Mesenchymal stem cell (in vitro differentiated cells and primary cell): ENCODE results near the gene MRM2.

Source experiments
- DNase-seq: peaks from one replicate; pipeline ENCODE4 v3.0.0-alpha.2; 2013
- H2AFZ ChIP-seq: one replicate; pipeline ENCODE4 v1.6.1; 2013; ENCODE audit warnings: low read depth, mild to moderate bottlenecking, control low read depth, inconsistent platforms, low read length, moderate library complexity
- H2AK5ac ChIP-seq: 2 replicates; pipeline ENCODE4 v1.6.1; 2013; ENCODE audit warnings: low read length, moderate library complexity, mild to moderate bottlenecking, inconsistent platforms; ENCODE audit not compliant: severe bottlenecking
- H2BK120ac ChIP-seq: one replicate; pipeline ENCODE4 v1.6.1; 2013; ENCODE audit warnings: low read depth, mild to moderate bottlenecking, inconsistent platforms, low read length, moderate library complexity
- H2BK12ac ChIP-seq, 2 experiments: one replicate each; pipeline ENCODE4 v1.6.1; 2013; ENCODE audit warnings: inconsistent platforms in 2 of 2, low read length in 2 of 2, mild to moderate bottlenecking in 2 of 2, moderate library complexity in 2 of 2, control low read depth in 1 of 2
- H2BK15ac ChIP-seq: one replicate; pipeline ENCODE4 v1.6.1; 2013; ENCODE audit warnings: mild to moderate bottlenecking, low read depth, inconsistent platforms; ENCODE audit not compliant: poor library complexity, severe bottlenecking
- H2BK5ac ChIP-seq: 2 replicates; pipeline ENCODE4 v1.6.1; 2013; ENCODE audit warnings: low read depth, mild to moderate bottlenecking, low read length, control low read depth, inconsistent platforms; ENCODE audit not compliant: poor library complexity, severe bottlenecking
- H3K14ac ChIP-seq, 2 experiments: one replicate each; pipeline ENCODE4 v1.6.1; 2013; ENCODE audit warnings: inconsistent platforms in 2 of 2, low read length in 2 of 2, control low read depth in 1 of 2, mild to moderate bottlenecking in 1 of 2, moderate library complexity in 1 of 2
- H3K18ac ChIP-seq, 2 experiments: one replicate each; pipeline ENCODE4 v1.6.1; 2013; ENCODE audit warnings: inconsistent platforms in 2 of 2, low read length in 2 of 2, control low read depth in 1 of 2, low read depth in 1 of 2, mild to moderate bottlenecking in 1 of 2
- H3K23ac ChIP-seq, 2 experiments: one replicate each; pipeline ENCODE4 v1.6.1; 2013; ENCODE audit warnings: inconsistent platforms in 2 of 2, low read length in 2 of 2, mild to moderate bottlenecking in 2 of 2, moderate library complexity in 2 of 2, control low read depth in 1 of 2
- H3K27ac ChIP-seq: 2 replicates; pipeline ENCODE4 v1.5.1; 2013; ENCODE audit warnings: mild to moderate bottlenecking, moderate library complexity, low read length, control low read depth, inconsistent platforms; ENCODE audit not compliant: poor library complexity, severe bottlenecking
- H3K27me3 ChIP-seq, 2 experiments: 2 replicates each; pipeline versions ENCODE4 v1.6.1 to v1.7.0; 2013; ENCODE audit warnings: low read length in 2 of 2, mild to moderate bottlenecking in 2 of 2, moderate library complexity in 2 of 2, control low read depth in 1 of 2, inconsistent platforms in 1 of 2; ENCODE audit not compliant: control insufficient read depth in 1 of 2, insufficient read depth in 1 of 2
- H3K36me3 ChIP-seq, 2 experiments: 2 replicates each; pipeline versions ENCODE4 v1.6.1 to v1.7.0; 2013; ENCODE audit warnings: low read length in 2 of 2, control low read depth in 1 of 2, inconsistent platforms in 1 of 2, low read depth in 1 of 2, mild to moderate bottlenecking in 1 of 2; ENCODE audit not compliant: insufficient read depth in 2 of 2, control insufficient read depth in 1 of 2
- H3K4ac ChIP-seq, 2 experiments: one replicate each; pipeline ENCODE4 v1.6.1; 2013; ENCODE audit warnings: inconsistent platforms in 2 of 2, low read length in 2 of 2, mild to moderate bottlenecking in 2 of 2, moderate library complexity in 2 of 2, control low read depth in 1 of 2, low read depth in 1 of 2
- H3K4me1 ChIP-seq: 2 replicates; pipeline ENCODE4 v1.6.1; 2013; ENCODE audit warnings: low read depth, low read length, control low read depth; ENCODE audit not compliant: control insufficient read depth, insufficient read depth
- H3K4me2 ChIP-seq: 2 replicates; pipeline ENCODE4 v1.6.1; 2013; ENCODE audit warnings: low read length, mild to moderate bottlenecking, inconsistent platforms; ENCODE audit not compliant: poor library complexity, severe bottlenecking
- H3K4me3 ChIP-seq, 2 experiments: 2 replicates each; pipeline versions ENCODE4 v1.5.1 to v1.7.0; 2013; ENCODE audit warnings: low read length in 2 of 2, mild to moderate bottlenecking in 2 of 2, control low read depth in 1 of 2, low read depth in 1 of 2; ENCODE audit not compliant: insufficient read depth in 1 of 2
- H3K79me1 ChIP-seq: replicated peaks from 2 replicates; pipeline ENCODE4 v1.6.1; 2013; ENCODE audit warnings: mild to moderate bottlenecking, control low read depth, low read length, inconsistent platforms; ENCODE audit not compliant: poor library complexity, severe bottlenecking
- H3K9ac ChIP-seq: 2 replicates; pipeline ENCODE4 v1.7.0; 2013; ENCODE audit warnings: mild to moderate bottlenecking, low read length, moderate library complexity
- H3K9me3 ChIP-seq: 2 replicates; pipeline ENCODE4 v1.7.0; 2013; ENCODE audit warnings: mild to moderate bottlenecking, low read length; ENCODE audit not compliant: control insufficient read depth
- H4K8ac ChIP-seq: one replicate; pipeline ENCODE4 v1.6.1; 2013; ENCODE audit warnings: inconsistent platforms, mild to moderate bottlenecking, low read length, moderate library complexity
- H4K91ac ChIP-seq: one replicate; pipeline ENCODE4 v1.6.1; 2013; ENCODE audit warnings: mild to moderate bottlenecking, low read length, inconsistent platforms
- WGBS: methylation state at CpG from one replicate; pipeline ENCODE4 v1.1.7; 2013; ENCODE audit warnings: mixed read lengths; 5-methylcytosine and 5-hydroxymethylcytosine counted together

The MRM2 gene

GRCh38 chr7:2227699-2228098, 14.3 kb downstream of the MRM2 start:
- no peaks in the 10 kb centered on the region for H3K27me3 ChIP-seq
- no peak overlapping the region for H3K4me2 ChIP-seq
- no peak overlapping the region for H2BK120ac ChIP-seq
- no peak overlapping the region for H3K4me3 ChIP-seq
- no peak overlapping the region for H3K27ac ChIP-seq
- H3K4me1 ChIP-seq, result peaks cover 8% of the 10 kb centered on the region
- H2AK5ac ChIP-seq, result no peak overlapping the region
- no peak overlapping the region for H2BK5ac ChIP-seq
- no peak overlapping the region for H3K4ac ChIP-seq
- no peak overlapping the region for H3K9ac ChIP-seq
- H3K9me3 ChIP-seq, result no peaks in the 10 kb centered on the region
- no peak overlapping the region for H3K18ac ChIP-seq
- no peak overlapping the region for H3K23ac ChIP-seq
- H4K91ac ChIP-seq, result no peak overlapping the region
- H2BK12ac ChIP-seq, result no peak overlapping the region
- H3K79me1 ChIP-seq, result peaks cover 65% of the 10 kb centered on the region
- no peak overlapping the region for H4K8ac ChIP-seq
- no peak for DNase-seq
- H3K36me3 ChIP-seq, result peaks cover 43 to 73% of the 10 kb centered on the region in 2 experiments
- no peak overlapping the region for H3K14ac ChIP-seq
- no peak overlapping the region for H2AFZ ChIP-seq
- 96% methylated on average over 15 of the region's 15 CpGs for WGBS
- no peak overlapping the region for H2BK15ac ChIP-seq

- no peak overlapping the region for H3K27ac ChIP-seq
- H2BK15ac ChIP-seq, result no peak overlapping the region
- H3K79me1 ChIP-seq, result peaks cover 74% of the 10 kb centered on the region
- WGBS, result 96% methylated on average over 12 of the region's 13 CpGs
- H3K4me1 ChIP-seq, result peaks cover 1% of the 10 kb centered on the region
- no peak overlapping the region for H3K4ac ChIP-seq
- H2BK120ac ChIP-seq, result no peak overlapping the region
- H3K4me2 ChIP-seq, result no peak overlapping the region
- no peak overlapping the region for H2AK5ac ChIP-seq
- H3K36me3 ChIP-seq, result peaks cover 58 to 91% of the 10 kb centered on the region in 2 experiments
- H3K27me3 ChIP-seq, result no peaks in the 10 kb centered on the region
- no peak overlapping the region for H3K4me3 ChIP-seq
- H2BK12ac ChIP-seq, result no peak overlapping the region
- no peaks in the 10 kb centered on the region for H3K9me3 ChIP-seq
- no peak overlapping the region for H2BK5ac ChIP-seq
- peak overlapping the region; percentile 27 for H4K91ac ChIP-seq
- H3K14ac ChIP-seq, result no peak overlapping the region
- DNase-seq, result no peak
- H3K9ac ChIP-seq, result no peak overlapping the region
- no peak overlapping the region for H2AFZ ChIP-seq
- no peak overlapping the region for H3K23ac ChIP-seq
- no peak overlapping the region for H3K18ac ChIP-seq
- H4K8ac ChIP-seq, result no peak overlapping the region
Measured at GRCh38 chr7:2225830-2226229, 16.2 kb downstream of the MRM2 start.

GRCh38 chr7:2225336-2225735, 16.7 kb downstream of the MRM2 start:
- no peak overlapping the region for H3K18ac ChIP-seq
- H4K8ac ChIP-seq, result no peak overlapping the region
- H3K4me1 ChIP-seq, result peaks cover 1% of the 10 kb centered on the region
- H3K23ac ChIP-seq, result no peak overlapping the region
- no peak overlapping the region for H3K27ac ChIP-seq
- H4K91ac ChIP-seq, result no peak overlapping the region
- DNase-seq, result no peak
- 93% methylated on average over 14 of the region's 14 CpGs for WGBS
- H3K27me3 ChIP-seq, result no peaks in the 10 kb centered on the region
- H3K4me2 ChIP-seq, result no peak overlapping the region
- H3K9ac ChIP-seq, result no peak overlapping the region
- peaks cover 74% of the 10 kb centered on the region for H3K79me1 ChIP-seq
- H3K9me3 ChIP-seq, result no peaks in the 10 kb centered on the region
- H3K4ac ChIP-seq, result no peak overlapping the region
- no peak overlapping the region for H2AK5ac ChIP-seq
- H2AFZ ChIP-seq, result no peak overlapping the region
- H3K4me3 ChIP-seq, result no peak overlapping the region
- H2BK5ac ChIP-seq, result no peak overlapping the region
- no peak overlapping the region for H2BK120ac ChIP-seq
- peaks cover 63 to 94% of the 10 kb centered on the region in 2 experiments for H3K36me3 ChIP-seq
- H2BK15ac ChIP-seq, result no peak overlapping the region
- H2BK12ac ChIP-seq, result no peak overlapping the region
- H3K14ac ChIP-seq, result no peak overlapping the region

- no peak overlapping the region for H3K14ac ChIP-seq
- H2BK12ac ChIP-seq, result no peak overlapping the region
- H3K79me1 ChIP-seq, result peaks cover 74% of the 10 kb centered on the region
- no peak overlapping the region for H3K23ac ChIP-seq
- H3K9me3 ChIP-seq, result no peaks in the 10 kb centered on the region
- no peak overlapping the region for H2AFZ ChIP-seq
- no peaks in the 10 kb centered on the region for H3K27me3 ChIP-seq
- H2AK5ac ChIP-seq, result no peak overlapping the region
- H4K8ac ChIP-seq, result no peak overlapping the region
- H3K9ac ChIP-seq, result no peak overlapping the region
- H3K36me3 ChIP-seq, result peaks cover 65 to 94% of the 10 kb centered on the region in 2 experiments
- no peak overlapping the region for H2BK120ac ChIP-seq
- H3K4ac ChIP-seq, result no peak overlapping the region
- no peak overlapping the region for H4K91ac ChIP-seq
- no peak overlapping the region for H2BK5ac ChIP-seq
- peaks cover 2% of the 10 kb centered on the region for H3K4me1 ChIP-seq
- no peak for DNase-seq
- no peak overlapping the region for H2BK15ac ChIP-seq
- H3K18ac ChIP-seq, result no peak overlapping the region
- no peak overlapping the region for H3K4me3 ChIP-seq
- no peak overlapping the region for H3K4me2 ChIP-seq
- WGBS, result 78% methylated on average over 4 of the region's 4 CpGs
- H3K27ac ChIP-seq, result no peak overlapping the region
Measured at GRCh38 chr7:2224934-2225333, 17.1 kb downstream of the MRM2 start.
